K562 (cell line): ENCODE data around the gene GLDN. TPM values are rescaled to one million over a fixed set of nuclear protein-coding genes. Genes with fewer than 3 reads are reported as not detected.

Experiments used
- ATAC-seq: fragments of 200-7000 bp; cut with Tn5 transposase; 3 replicates; pipeline ENCODE4 v1.9.1; 2020; ENCODE audit warnings: moderate library complexity
- BruUV-seq: library from RNA; stranded (reverse); fragments of 400-500 nt; replicated peaks from 2 replicates; lab custom pipeline; 2021; lab: Mats Ljungman, UMichigan
- CTCF ChIA-PET: fragments of 300-600 bp; formaldehyde crosslinking; extraction: SDS; loops from one replicate; lab custom pipeline; 2021; ENCODE audit warnings: low intra/inter-chr PET ratio; lab: Yijun Ruan, JAX
- POLR2A ChIA-PET: fragments of 300-600, 350-650 bp; sonication (Branson Sonifier 250); formaldehyde crosslinking; extraction: SDS; loops from one replicate; lab custom pipeline; 2021; ENCODE audit warnings: antibody characterized with exemption, inconsistent platforms; lab: Yijun Ruan, JAX
- DNase-seq, 4 experiments: peaks; one replicate each; pipeline versions ENCODE4 v3.0.0 to v3.0.0-alpha.2; 2011 to 2018; ENCODE audit warnings: low spot score in 3 of 4, mixed read lengths in 3 of 4; ENCODE audit errors: extremely low read depth in 1 of 4
- FAIRE-seq: peaks from 2 replicates; lab custom pipeline; 2011; peaks lifted over from hg19 to GRCh38; lab: Jason Lieb, UNC
- H2AFZ ChIP-seq: 2 replicates; pipeline ENCODE4 v1.6.0; 2011; ENCODE audit warnings: low read depth, low read length, control low read depth, inconsistent platforms
- H3K27ac ChIP-seq: fragments of 200-600 bp; 3 replicates; pipeline ENCODE4 v1.8.0; 2011; ENCODE audit warnings: low read depth, mild to moderate bottlenecking, control low read depth, inconsistent platforms, low read length, moderate library complexity, mixed read lengths; ENCODE audit errors: extremely low read depth
- H3K27me3 ChIP-seq, 2 experiments: fragments of 300-600 bp in 1 of 2; 2 replicates in 1 of 2; 3 replicates in 1 of 2; pipeline versions ENCODE4 v1.6.0 to v1.8.0; 2011; ENCODE audit warnings: inconsistent platforms in 2 of 2, low read length in 2 of 2, mild to moderate bottlenecking in 1 of 2, mixed read lengths in 1 of 2, moderate library complexity in 1 of 2; ENCODE audit not compliant: control insufficient read depth in 2 of 2, insufficient read depth in 2 of 2
- H3K36me3 ChIP-seq: fragments of 300-600 bp; 3 replicates; pipeline ENCODE4 v1.8.0; 2011; ENCODE audit warnings: mild to moderate bottlenecking, low read length, inconsistent platforms; ENCODE audit not compliant: control insufficient read depth, insufficient read depth
- H3K4me1 ChIP-seq, 2 experiments: fragments of 200-600 bp in 1 of 2; replicated peaks in 1 of 2; 2 replicates in 1 of 2; 3 replicates in 1 of 2; pipeline versions ENCODE4 v1.5.1 to v1.8.0; 2011; ENCODE audit warnings: inconsistent platforms in 2 of 2, low read length in 2 of 2, mild to moderate bottlenecking in 1 of 2, mixed read lengths in 1 of 2, moderate library complexity in 1 of 2; ENCODE audit not compliant: control insufficient read depth in 2 of 2, insufficient read depth in 2 of 2
- H3K4me2 ChIP-seq: 2 replicates; pipeline ENCODE4 v1.6.1; 2011; ENCODE audit warnings: low read length, control low read depth, inconsistent platforms, mixed read lengths; ENCODE audit not compliant: insufficient read depth
- H3K4me3 ChIP-seq: fragments of 200-600 bp; sonication (generic), shearing (Covaris generic); 2 replicates; pipeline ENCODE4 v1.5.1; 2016; ENCODE audit warnings: control low read depth, inconsistent platforms
- H3K79me2 ChIP-seq: fragments of 200-600 bp; 3 replicates; pipeline ENCODE4 v1.8.0; 2011; ENCODE audit warnings: low read length, inconsistent platforms; ENCODE audit not compliant: control insufficient read depth, insufficient read depth
- H3K9ac ChIP-seq, 2 experiments: 2 replicates each; pipeline versions ENCODE4 v1.6.0 to v1.6.1; 2011; ENCODE audit warnings: low read depth in 2 of 2, low read length in 2 of 2, control low read depth in 1 of 2, inconsistent platforms in 1 of 2, mild to moderate bottlenecking in 1 of 2, mixed read lengths in 1 of 2; ENCODE audit not compliant: insufficient read depth in 1 of 2
- H3K9me1 ChIP-seq: one replicate; pipeline ENCODE4 v1.6.0; 2011; ENCODE audit warnings: inconsistent platforms, mild to moderate bottlenecking, low read length, moderate library complexity; ENCODE audit not compliant: control insufficient read depth, insufficient read depth
- H3K9me3 ChIP-seq: replicated peaks from 2 replicates; pipeline ENCODE4 v1.5.1; 2011; ENCODE audit warnings: low read depth, low read length, inconsistent platforms; ENCODE audit not compliant: control insufficient read depth, insufficient read depth
- H4K20me1 ChIP-seq: replicated peaks from 2 replicates; pipeline ENCODE4 v1.6.1; 2011; ENCODE audit warnings: low read length, inconsistent platforms, mixed read lengths; ENCODE audit not compliant: control insufficient read depth, insufficient read depth
- BHLHE40 ChIP-seq: IDR thresholded peaks from 2 replicates; pipeline ENCODE4 v1.6.1; 2011; ENCODE audit warnings: low read length, improper control_type of control experiment
- CREB3 ChIP-seq: fragments of 450-650 bp; conservative IDR thresholded peaks from 2 replicates; pipeline ENCODE4 v1.6.1; 2016; ENCODE audit warnings: missing genetic modification characterization, low read depth, mild to moderate bottlenecking, missing compliant biosample characterization, moderate library complexity
- HDAC6 ChIP-seq: IDR thresholded peaks from 2 replicates; pipeline ENCODE4 v1.6.1; 2012; ENCODE audit warnings: low read depth, mild to moderate bottlenecking, control low read depth, inconsistent platforms, low read length, moderate library complexity
- MEIS2 ChIP-seq: fragments of 450-650 bp; IDR thresholded peaks from 2 replicates; pipeline ENCODE4 v1.6.1; 2014; ENCODE audit warnings: mild to moderate bottlenecking; ENCODE audit not compliant: partially characterized antibody
- MTA1 ChIP-seq: fragments of 450-650 bp; IDR thresholded peaks from 2 replicates; pipeline ENCODE4 v1.6.1; 2017; ENCODE audit warnings: borderline replicate concordance
- RBM17 ChIP-seq: fragments of 200-400 bp; formaldehyde crosslinking; IDR thresholded peaks from 2 replicates; pipeline ENCODE4 v1.6.1; 2017; ENCODE audit warnings: low read depth, mild to moderate bottlenecking, low read length, borderline replicate concordance
- TFE3 ChIP-seq: fragments of 450-650 bp; formaldehyde crosslinking; IDR thresholded peaks from 2 replicates; pipeline ENCODE4 v1.4.0; 2020; ENCODE audit warnings: mild to moderate bottlenecking, mixed read lengths
- ZNF282 ChIP-seq: sonication (generic); formaldehyde crosslinking; IDR thresholded peaks from 2 replicates; pipeline ENCODE4 v1.8.1; 2023; ENCODE audit warnings: missing genetic modification reagents
- ZNF717 ChIP-seq: fragments of 250-450 bp; sonication (Bioruptor Pico); IDR thresholded peaks from 2 replicates; pipeline ENCODE4 v1.5.0; 2021
- WGBS: fragments of 100-300 bp; shearing (Covaris generic); methylation state at CpG from one replicate; pipeline ENCODE4 v1.1.6; 2016; ENCODE audit warnings: low coverage, mixed read lengths; ENCODE audit not compliant: insufficient coverage; ENCODE audit errors: missing lambda C conversion rate; 5-methylcytosine and 5-hydroxymethylcytosine counted together
- in situ Hi-C: fragments of 300-500 bp; cut with MboI; formaldehyde crosslinking; loops from 4 replicates; pipeline ENCODE4 v1.15.0; 2018; ENCODE audit warnings: inconsistent platforms, mixed read lengths
- intact Hi-C: fragments of 100-400 bp; cut with micrococcal nuclease; formaldehyde crosslinking; loops from 2 replicates; pipeline ENCODE4 v1.14.2; 2022
- polyA plus RNA-seq, 8 experiments: library from polyadenylated mRNA; depleted of rRNA in 4 of 8; stranded (reverse) in 5 of 8; unstranded in 3 of 8; fragments of >200 nt; fragmentation: Nextera tagmentation in 2 of 8; fragmentation: Illumina TruSeq in 1 of 8; extraction: Ambion mirVana in 2 of 8; extraction: Trizol in 1 of 8; gene quantifications; 2 replicates each; pipeline versions ENCODE4 v1.2.1 to v1.2.3, GENCODE V29; 2011 to 2014; ENCODE audit warnings: inconsistent platforms in 1 of 8, missing spikeins in 1 of 8
- total RNA-seq, 7 experiments: library from RNA; depleted of rRNA in 6 of 7; stranded (reverse); fragments of >200 nt in 6 of 7; fragmentation: Illumina TruSeq in 2 of 7; extraction: Trizol in 2 of 7; gene quantifications; 2 replicates each; pipeline versions ENCODE4 v1.2.1 to v1.2.3, GENCODE V29; 2011 to 2021; ENCODE audit warnings: low replicate concordance in 1 of 7

The GLDN gene
- total and polyA plus RNA-seq, 9 of the 15 experiments (the other 6 are each of a cell fraction or from before 2014, with no cell fraction given), result 0.05 to 0.33 (median 0.18) TPM

- ChIA-PET POLR2A (interaction anchor here (0.6 kb wide), 1 partner anchor 27 kb away, joined by 3 read pairs; no protein-coding TSS in a partner anchor), CTCF (no interaction called here)
- no TSS peak for BruUV-seq
- FAIRE-seq (no peak), ATAC-seq (no peak), DNase-seq (no peak)
- Histone ChIP-seq H3K4me3 (no peak overlapping the region), H2AFZ (no peak overlapping the region), H3K9me3 (no peaks in the 10 kb centered on the region), H3K27me3 (peaks cover 3 to 11% of the 10 kb centered on the region in 2 experiments; a peak in 4 of 5 replicates), H3K9me1 (no peaks in the 10 kb centered on the region), H3K4me2 (no peak overlapping the region), H4K20me1 (no peaks in the 10 kb centered on the region; the same call in 1 of the 2 replicates), H3K36me3 (no peaks in the 10 kb centered on the region), H3K9ac (no peak overlapping the region), H3K79me2 (no peaks in the 10 kb centered on the region), H3K4me1 (no peaks in the 10 kb centered on the region; a peak in 1 of 5 replicates), H3K27ac (no peak overlapping the region)
- in situ Hi-C loops (no loop called here), intact Hi-C loops (no loop called here)
- TF ChIP-seq RBM17 (no peak), MTA1 (no peak), ZNF717 (CRISPR knock-in tag) (no peak), ZNF282 (CRISPR knock-in tag) (no peak), BHLHE40 (no peak), HDAC6 (no peak), TFE3 (CRISPR knock-in tag) (no peak), MEIS2 (no peak), CREB3 (tag) (no peak)
- 0% methylated on average over 2 of the region's 2 CpGs for WGBS
Measured at GRCh38 chr15:51319539-51319938, 21.9 kb upstream of the GLDN start.
